ENCODE data around the gene GAREM2.
A peak's percentile ranks its signal among the peaks of the same experiment; 100 is the strongest.

GAREM2 gene

GRCh38 chr2:26202981-26203490 lies 30.1 kb downstream of the GAREM2 start:
- H3K4me3 Mint-ChIP-seq = no peak overlapping the region
- no peaks in the 10 kb centered on the region for H3K9me3 Mint-ChIP-seq
- peaks cover 63% of the 10 kb centered on the region for H3K36me3 Mint-ChIP-seq (ENCODE audit: insufficient read depth)
- H3K4me1 Mint-ChIP-seq (ENCODE audit: low read depth in 2 of 2) = no peaks in the 10 kb centered on the region
- ATAC-seq (replicated peaks) = no peak
- DNase-seq = no peak
- H3K27me3 Mint-ChIP-seq = no peaks in the 10 kb centered on the region
- H3K27ac Mint-ChIP-seq = no peak overlapping the region

- Mint-ChIP-seq H3K36me3 (ENCODE audit: insufficient read depth) (peaks cover 66% of the 10 kb centered on the region), H3K4me3 (no peak overlapping the region), H3K9me3 (no peaks in the 10 kb centered on the region), H3K27me3 (no peaks in the 10 kb centered on the region), H3K27ac (no peak overlapping the region), H3K4me1 (ENCODE audit: low read depth in 2 of 2) (no peaks in the 10 kb centered on the region)
- no peak for ATAC-seq (replicated peaks)
- DNase-seq = no peak
These were observed 31.0 kb downstream of the GAREM2 start for GRCh38 chr2:26203906-26204305.

GRCh38 chr2:26212011-26212410 lies 39.1 kb downstream of the GAREM2 start:
- ATAC-seq (replicated peaks) = no peak
- H3K27ac Mint-ChIP-seq = peak overlapping the region in 1 of 2 donors; percentile 61
- DNase-seq = no peak
- peaks cover 0 to 4% of the 10 kb centered on the region in 2 donors for H3K4me1 Mint-ChIP-seq (ENCODE audit: low read depth in 2 of 2)
- no peaks in the 10 kb centered on the region for H3K9me3 Mint-ChIP-seq
- H3K4me3 Mint-ChIP-seq = no peak overlapping the region
- H3K36me3 Mint-ChIP-seq (ENCODE audit: insufficient read depth) = peaks cover 73% of the 10 kb centered on the region
- H3K27me3 Mint-ChIP-seq = no peaks in the 10 kb centered on the region

- peak overlapping the region in 1 of 2 donors; percentile 1 for H3K27ac Mint-ChIP-seq
- ATAC-seq (replicated peaks) (no peak), DNase-seq (no peak)
- no peaks in the 10 kb centered on the region for H3K27me3 Mint-ChIP-seq
- peaks cover 0 to 8% of the 10 kb centered on the region in 2 donors for H3K4me1 Mint-ChIP-seq (ENCODE audit: low read depth in 2 of 2)
- H3K36me3 Mint-ChIP-seq (ENCODE audit: insufficient read depth) = peaks cover 54% of the 10 kb centered on the region
- H3K9me3 Mint-ChIP-seq = no peaks in the 10 kb centered on the region
- H3K4me3 Mint-ChIP-seq = no peak overlapping the region
These were observed 41.9 kb downstream of the GAREM2 start for GRCh38 chr2:26214759-26215158.

GRCh38 chr2:26215833-26216232 lies 42.9 kb downstream of the GAREM2 start:
- ATAC-seq (replicated peaks) (no peak), DNase-seq (no peak)
- Mint-ChIP-seq H3K27ac (no peak overlapping the region), H3K4me3 (no peak overlapping the region), H3K36me3 (ENCODE audit: insufficient read depth) (peaks cover 43% of the 10 kb centered on the region), H3K27me3 (no peaks in the 10 kb centered on the region), H3K9me3 (no peaks in the 10 kb centered on the region), H3K4me1 (ENCODE audit: low read depth in 2 of 2) (peaks cover 0 to 8% of the 10 kb centered on the region in 2 donors)

- Mint-ChIP-seq H3K4me3 (no peak overlapping the region), H3K27me3 (no peaks in the 10 kb centered on the region), H3K9me3 (no peaks in the 10 kb centered on the region), H3K27ac (no peak overlapping the region), H3K4me1 (ENCODE audit: low read depth in 2 of 2) (peaks cover 0 to 8% of the 10 kb centered on the region in 2 donors), H3K36me3 (ENCODE audit: insufficient read depth) (peaks cover 35% of the 10 kb centered on the region)
- no peak for ATAC-seq (replicated peaks)
- no peak for DNase-seq
These were observed 43.7 kb downstream of the GAREM2 start for GRCh38 chr2:26216587-26216986.

- peaks cover 24% of the 10 kb centered on the region for H3K36me3 Mint-ChIP-seq (ENCODE audit: insufficient read depth)
- H3K4me1 Mint-ChIP-seq (ENCODE audit: low read depth in 2 of 2) = peaks cover 0 to 8% of the 10 kb centered on the region in 2 donors
- H3K4me3 Mint-ChIP-seq = no peak overlapping the region
- no peak for DNase-seq
- ATAC-seq (replicated peaks) = no peak
- no peak overlapping the region for H3K27ac Mint-ChIP-seq
- H3K27me3 Mint-ChIP-seq = no peaks in the 10 kb centered on the region
- H3K9me3 Mint-ChIP-seq = no peaks in the 10 kb centered on the region
These were observed 44.8 kb downstream of the GAREM2 start for GRCh38 chr2:26217720-26218119.

GRCh38 chr2:26223018-26223417 lies 50.1 kb downstream of the GAREM2 start:
- Mint-ChIP-seq H3K27me3 (no peaks in the 10 kb centered on the region), H3K9me3 (no peaks in the 10 kb centered on the region), H3K27ac (peak overlapping the region in 1 of 2 donors; percentile 66), H3K4me1 (ENCODE audit: low read depth in 2 of 2) (peaks cover 0 to 8% of the 10 kb centered on the region in 2 donors), H3K4me3 (no peak overlapping the region), H3K36me3 (ENCODE audit: insufficient read depth) (peaks cover 20% of the 10 kb centered on the region)
- no peak for ATAC-seq (replicated peaks)
- no peak for DNase-seq

- Mint-ChIP-seq H3K27me3 (no peaks in the 10 kb centered on the region), H3K4me3 (no peak overlapping the region), H3K4me1 (ENCODE audit: low read depth in 2 of 2) (peaks cover 0 to 8% of the 10 kb centered on the region in 2 donors), H3K9me3 (no peaks in the 10 kb centered on the region), H3K36me3 (ENCODE audit: insufficient read depth) (peaks cover 31% of the 10 kb centered on the region), H3K27ac (no peak overlapping the region)
- no peak for ATAC-seq (replicated peaks)
- no peak for DNase-seq
These were observed 51.2 kb downstream of the GAREM2 start for GRCh38 chr2:26224095-26224494.

GRCh38 chr2:26229595-26229994 lies 56.7 kb downstream of the GAREM2 start:
- ATAC-seq (replicated peaks) (no peak), DNase-seq (no peak)
- Mint-ChIP-seq H3K27me3 (no peaks in the 10 kb centered on the region), H3K9me3 (no peaks in the 10 kb centered on the region), H3K27ac (no peak overlapping the region), H3K4me1 (ENCODE audit: low read depth in 2 of 2) (peaks cover 0 to 1% of the 10 kb centered on the region in 2 donors), H3K4me3 (no peak overlapping the region), H3K36me3 (ENCODE audit: insufficient read depth) (peaks cover 75% of the 10 kb centered on the region)

GRCh38 chr2:26230806-26231205 lies 57.9 kb downstream of the GAREM2 start:
- DNase-seq (no peak), ATAC-seq (replicated peaks) (no peak)
- Mint-ChIP-seq H3K4me3 (no peak overlapping the region), H3K9me3 (no peaks in the 10 kb centered on the region), H3K36me3 (ENCODE audit: insufficient read depth) (peaks cover 85% of the 10 kb centered on the region), H3K27me3 (no peaks in the 10 kb centered on the region), H3K27ac (no peak overlapping the region), H3K4me1 (ENCODE audit: low read depth in 2 of 2) (no peaks in the 10 kb centered on the region)

GRCh38 chr2:26235089-26235488 lies 62.2 kb downstream of the GAREM2 start:
- Mint-ChIP-seq H3K4me3 (no peak overlapping the region), H3K36me3 (ENCODE audit: insufficient read depth) (peaks cover 70% of the 10 kb centered on the region), H3K9me3 (no peaks in the 10 kb centered on the region), H3K27ac (no peak overlapping the region), H3K27me3 (no peaks in the 10 kb centered on the region), H3K4me1 (ENCODE audit: low read depth in 2 of 2) (peaks cover 7 to 8% of the 10 kb centered on the region in 2 donors)
- DNase-seq = no peak
- no peak for ATAC-seq (replicated peaks)

- no peak for DNase-seq
- peaks cover 48% of the 10 kb centered on the region for H3K36me3 Mint-ChIP-seq (ENCODE audit: insufficient read depth)
- no peaks in the 10 kb centered on the region for H3K9me3 Mint-ChIP-seq
- H3K4me1 Mint-ChIP-seq (ENCODE audit: low read depth in 2 of 2) = peaks cover 22 to 30% of the 10 kb centered on the region in 2 donors
- H3K4me3 Mint-ChIP-seq = no peak overlapping the region
- H3K27ac Mint-ChIP-seq = no peak overlapping the region
- H3K27me3 Mint-ChIP-seq = no peaks in the 10 kb centered on the region
- ATAC-seq (replicated peaks) = no peak
These were observed 65.0 kb downstream of the GAREM2 start for GRCh38 chr2:26237868-26238267.

GRCh38 chr2:26238311-26238958 lies 65.5 kb downstream of the GAREM2 start:
- DNase-seq (no peak), ATAC-seq (replicated peaks) (no peak)
- Mint-ChIP-seq H3K4me1 (ENCODE audit: low read depth in 2 of 2) (peaks cover 27 to 35% of the 10 kb centered on the region in 2 donors), H3K27me3 (no peaks in the 10 kb centered on the region), H3K9me3 (no peaks in the 10 kb centered on the region), H3K4me3 (no peak overlapping the region), H3K36me3 (ENCODE audit: insufficient read depth) (peaks cover 49% of the 10 kb centered on the region), H3K27ac (no peak overlapping the region)
